T-helper 1 cell treated with Interleukin-12 subunit alpha and Interleukin-12 subunit beta and Interleukin-4 antibody, amounts not matched to agents 30 ng/mL and 1 ng/mL, for 36 hours (primary cell): ENCODE measurements around the gene ARSK. TPM values are rescaled to one million over a fixed set of nuclear protein-coding genes. Genes with fewer than 3 reads are reported as not detected.

Experiments
- intact Hi-C: fragments of 100-400 bp; cut with micrococcal nuclease; formaldehyde crosslinking; loops from one replicate; pipeline ENCODE4 v1.15.1; 2024
- total RNA-seq: library from RNA; stranded (reverse); gene quantifications from 2 replicates; pipeline ENCODE4 v1.2.3, GENCODE V29; 2022

Gene ARSK
- total RNA-seq, 1 donor from 2014 or later: 4.4 TPM

GRCh38 chr5:95562282-95562681 lies 7.4 kb downstream of the ARSK start:
- intact Hi-C loops: no loop called here

- intact Hi-C loops: no loop called here
Observed at GRCh38 chr5:95563367-95563766, 8.5 kb downstream of the ARSK start.

DNA sequence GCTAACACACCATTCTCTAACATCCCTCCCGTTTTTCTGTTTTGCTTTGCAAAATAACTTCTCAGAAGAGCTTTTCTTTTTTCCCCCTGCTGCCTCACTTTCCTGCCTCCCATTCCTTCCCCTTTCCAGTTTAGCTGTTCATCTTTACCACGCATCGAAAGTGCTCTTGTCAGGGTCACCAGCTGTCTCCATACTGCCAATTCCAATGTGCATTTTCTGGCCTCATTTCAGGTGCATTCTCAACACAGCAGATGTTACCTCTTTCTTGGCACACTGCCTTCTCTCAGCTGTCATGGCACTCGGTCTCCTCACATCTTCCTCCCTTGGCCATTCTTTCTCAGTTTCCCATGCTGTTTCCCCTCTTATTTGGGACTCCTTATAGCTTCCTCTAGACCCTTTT lies 9.5 kb downstream of the ARSK start:
- intact Hi-C loops: no loop called here

GRCh38 chr5:95565280-95565920 lies 10.5 kb downstream of the ARSK start:
- intact Hi-C loops: no loop called here

- intact Hi-C loops: no loop called here
Observed at GRCh38 chr5:95572016-95572415, 17.1 kb downstream of the ARSK start.

- intact Hi-C loops: no loop called here
Observed at GRCh38 chr5:95581576-95581975, 26.7 kb downstream of the ARSK start.

DNA sequence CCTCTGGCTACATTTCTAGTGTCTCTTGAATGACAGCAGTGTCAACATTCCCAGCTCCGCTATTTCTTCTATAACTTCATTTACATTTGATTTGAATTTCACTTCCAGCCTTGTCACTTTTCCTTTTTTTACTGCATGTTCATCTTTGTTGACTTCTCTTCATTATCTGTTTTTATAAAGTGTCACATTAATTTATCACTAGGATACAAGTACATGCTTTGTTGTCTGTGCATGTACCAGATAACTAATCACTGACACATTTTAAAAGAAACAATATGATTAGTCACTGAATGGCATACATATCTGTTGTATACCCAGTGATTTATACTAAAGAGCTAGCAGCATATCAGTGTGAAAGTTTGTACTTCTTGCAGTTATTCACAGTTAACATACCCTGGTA lies 29.1 kb downstream of the ARSK start:
- intact Hi-C loops: no loop called here

DNA sequence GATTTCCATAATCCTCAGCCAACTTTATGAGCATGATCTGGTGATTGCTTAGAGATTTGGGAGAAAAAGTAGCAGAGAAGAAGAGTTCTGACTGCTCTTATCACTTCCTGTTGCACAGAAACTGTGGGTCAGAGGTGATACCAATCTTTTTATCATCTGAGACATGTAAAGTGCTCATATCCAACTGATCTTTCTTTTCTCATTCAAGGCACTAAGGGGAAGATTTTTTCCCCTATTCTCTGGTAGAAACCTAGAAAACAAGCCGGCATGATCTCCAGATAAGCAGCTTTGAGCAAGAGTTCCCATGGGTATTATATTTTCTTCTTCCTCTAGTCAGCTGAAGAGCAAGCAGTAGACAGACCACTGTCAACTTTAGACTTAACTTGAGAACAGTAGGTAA lies 36.0 kb downstream of the ARSK start:
- intact Hi-C loops: loop anchor here (2.0 kb wide), 2 partner anchors 30 to 36 kb away; partner anchors contain the start of genes ARSK, GPR150 and SKIC3

GRCh38 chr5:95591490-95591901 lies 36.6 kb downstream of the ARSK start:
- intact Hi-C loops: loop anchor here (2.0 kb wide), 2 partner anchors 29 to 37 kb away; partner anchors contain the start of genes ARSK, GPR150 and SKIC3

GRCh38 chr5:95595289-95595931 lies 40.5 kb downstream of the ARSK start:
- intact Hi-C loops: no loop called here

GRCh38 chr5:95599252-95599651 lies 44.4 kb downstream of the ARSK start:
- intact Hi-C loops: no loop called here

DNA sequence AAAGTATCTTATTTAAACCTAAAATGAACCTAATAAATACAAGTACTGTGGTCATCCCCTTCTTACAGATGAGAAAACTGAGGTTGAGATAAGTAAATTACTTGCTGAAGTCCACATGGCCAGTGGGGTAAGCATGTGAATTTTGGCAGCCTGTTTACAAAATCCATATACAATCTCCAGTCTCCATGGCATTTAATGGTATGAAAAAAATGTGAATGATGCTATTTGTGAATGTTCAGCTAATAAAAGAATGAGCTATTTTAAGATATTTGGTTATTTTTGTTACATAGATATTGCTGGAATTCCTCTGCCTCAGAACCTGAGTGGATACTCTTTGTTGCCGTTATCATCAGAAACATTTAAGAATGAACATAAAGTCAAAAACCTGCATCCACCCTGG lies 45.7 kb downstream of the ARSK start:
- intact Hi-C loops: no loop called here

- intact Hi-C loops: no loop called here
Observed at GRCh38 chr5:95605786-95606185, 50.9 kb downstream of the ARSK start.

GRCh38 chr5:95606419-95606818 lies 51.5 kb downstream of the ARSK start:
- intact Hi-C loops: no loop called here

DNA sequence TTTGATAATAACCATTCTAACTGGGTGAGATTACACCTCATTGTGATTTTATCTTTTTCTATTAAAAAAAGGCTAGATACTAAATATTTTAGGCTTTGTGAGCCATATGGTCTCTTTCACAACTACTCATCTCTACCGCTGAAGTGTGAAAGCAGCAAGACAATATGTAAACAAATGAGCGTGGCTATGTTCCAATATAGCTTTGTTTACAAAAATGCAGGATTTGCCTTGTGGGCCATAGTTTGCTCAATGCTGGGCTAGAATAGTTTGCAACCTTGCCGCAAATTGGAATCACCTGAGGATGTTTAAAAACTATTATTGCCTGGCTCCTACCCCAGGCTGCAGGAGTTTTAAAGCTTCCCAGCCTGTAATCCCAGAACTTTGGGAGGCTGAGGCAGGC lies 54.8 kb downstream of the ARSK start:
- intact Hi-C loops: no loop called here

DNA sequence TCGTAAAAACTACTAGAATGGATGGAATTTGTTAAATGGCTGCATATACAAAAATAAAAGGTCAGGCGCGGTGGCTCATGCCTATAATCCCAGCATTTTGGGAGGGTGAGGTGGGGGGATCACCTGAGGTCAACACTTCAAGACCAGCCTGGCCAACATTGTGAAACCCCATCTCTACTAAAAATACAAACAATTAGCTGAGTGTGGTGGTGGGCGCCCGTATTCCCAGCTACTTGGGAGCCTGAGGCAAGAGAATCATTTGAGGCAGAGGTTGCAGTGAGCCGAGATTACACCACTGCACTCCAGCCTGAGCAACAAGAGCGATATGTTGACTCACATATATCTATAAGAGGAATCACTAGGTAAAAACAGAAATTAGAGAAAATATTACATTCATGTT lies 55.6 kb downstream of the ARSK start:
- intact Hi-C loops: no loop called here

GRCh38 chr5:95611396-95611795 lies 56.5 kb downstream of the ARSK start:
- intact Hi-C loops: no loop called here

DNA sequence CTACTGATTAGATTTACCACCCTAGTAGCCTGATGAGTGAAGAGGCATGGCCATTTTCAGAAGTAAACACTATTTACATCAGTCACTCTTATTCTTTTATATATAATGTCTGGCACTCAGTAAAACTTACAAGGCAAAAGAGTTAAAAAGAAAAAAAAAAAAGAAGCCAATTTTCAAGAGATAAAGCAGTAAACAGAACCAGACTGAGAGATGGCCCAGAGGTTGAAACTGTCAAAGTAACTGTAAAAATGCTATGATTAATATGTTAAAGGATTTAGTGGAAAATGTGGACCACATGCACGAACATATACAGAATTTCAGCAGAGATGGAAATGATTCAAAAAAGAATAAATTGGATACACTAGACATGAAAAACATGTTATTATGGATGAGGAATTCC lies 58.6 kb downstream of the ARSK start:
- intact Hi-C loops: no loop called here

- intact Hi-C loops: no loop called here
Observed at GRCh38 chr5:95615164-95615467, 60.2 kb downstream of the ARSK start.

DNA sequence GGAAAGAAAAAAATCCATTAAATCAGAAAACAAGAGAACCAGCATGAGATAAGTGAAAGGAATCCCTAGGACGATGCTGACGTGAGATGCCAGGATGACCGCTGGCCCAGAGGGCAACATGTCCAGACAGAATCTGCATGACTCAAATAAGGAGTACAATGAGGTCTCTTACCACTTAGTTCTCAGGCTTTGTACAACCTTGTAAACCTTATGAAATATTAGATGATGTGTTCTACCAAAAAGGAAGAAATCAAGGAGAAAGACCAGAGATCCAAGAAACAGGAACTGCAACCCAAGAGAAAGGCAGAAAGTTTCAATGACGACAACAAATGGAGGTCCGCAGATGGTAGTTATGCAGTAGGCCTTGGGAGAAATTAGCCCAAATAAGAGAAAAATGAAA lies 62.2 kb downstream of the ARSK start:
- intact Hi-C loops: no loop called here

DNA sequence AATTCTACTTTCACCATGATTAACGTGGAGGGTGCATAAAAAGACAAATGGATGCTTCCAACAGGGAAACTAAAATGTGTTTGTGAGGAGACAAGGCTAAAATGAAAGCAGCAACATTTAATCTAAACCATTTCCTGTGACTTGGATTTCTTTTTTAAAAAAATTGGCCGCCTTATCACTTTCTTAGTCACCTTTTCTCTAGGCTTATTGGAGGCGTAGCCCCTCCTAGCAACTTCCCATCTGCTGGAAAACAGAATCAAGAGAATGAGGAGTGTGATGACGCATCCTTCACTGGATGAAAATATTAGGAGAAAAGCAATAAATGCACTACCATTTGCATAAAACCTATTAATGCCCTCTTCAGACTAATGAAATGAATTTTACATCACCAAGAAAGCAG lies 64.2 kb downstream of the ARSK start:
- intact Hi-C loops: no loop called here

- intact Hi-C loops: loop anchor here (2.0 to 10.0 kb wide), 6 partner anchors 29 to 1505 kb away; partner anchors contain the start of gene ELL2
Observed at GRCh38 chr5:95619514-95620029, 64.7 kb downstream of the ARSK start.
